ENCODE data around the gene ARPP21.

ARPP21 gene

DNA sequence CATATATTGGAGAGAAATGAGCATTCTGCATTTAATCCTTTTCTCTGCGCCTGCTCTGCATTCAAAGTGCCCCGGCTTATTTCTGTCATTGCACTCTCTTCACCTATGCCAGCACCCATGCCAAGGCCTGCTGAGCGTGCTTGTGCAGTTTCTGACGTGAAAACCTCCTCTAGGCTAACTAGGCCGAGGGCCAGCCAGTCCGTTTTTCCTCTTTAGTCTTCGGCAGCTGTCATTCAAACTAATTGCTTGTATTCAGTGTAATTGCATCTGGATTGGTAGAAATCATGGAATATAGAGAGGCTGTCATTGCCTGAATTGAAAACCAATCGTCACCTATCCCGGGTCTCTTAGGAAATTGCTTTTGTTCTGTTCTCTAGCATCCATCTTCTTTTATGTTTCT lies 94.0 kb downstream of the ARPP21 start:
- no peak overlapping the region for H3K27ac ChIP-seq (ENCODE audit: low read depth, low read length)
- H3K9me2 ChIP-seq (replicated peaks; ENCODE audit: control insufficient read depth, low read length), result no peaks in the 10 kb centered on the region
- no peaks in the 10 kb centered on the region for H3K79me2 ChIP-seq (ENCODE audit: control insufficient read depth, low read length)
- no peaks in the 10 kb centered on the region for H3K4me1 ChIP-seq (ENCODE audit: control insufficient read depth, low read length)
- no peaks in the 10 kb centered on the region for H3K9me3 ChIP-seq (ENCODE audit: control insufficient read depth, insufficient read depth, low read length)
- no peaks in the 10 kb centered on the region for H3K36me3 ChIP-seq (ENCODE audit: control insufficient read depth, low read length)
- no peaks in the 10 kb centered on the region for H4K20me1 ChIP-seq (ENCODE audit: control insufficient read depth, insufficient read depth, low read depth, low read length)
- TF ChIP-seq, protein P1, sequence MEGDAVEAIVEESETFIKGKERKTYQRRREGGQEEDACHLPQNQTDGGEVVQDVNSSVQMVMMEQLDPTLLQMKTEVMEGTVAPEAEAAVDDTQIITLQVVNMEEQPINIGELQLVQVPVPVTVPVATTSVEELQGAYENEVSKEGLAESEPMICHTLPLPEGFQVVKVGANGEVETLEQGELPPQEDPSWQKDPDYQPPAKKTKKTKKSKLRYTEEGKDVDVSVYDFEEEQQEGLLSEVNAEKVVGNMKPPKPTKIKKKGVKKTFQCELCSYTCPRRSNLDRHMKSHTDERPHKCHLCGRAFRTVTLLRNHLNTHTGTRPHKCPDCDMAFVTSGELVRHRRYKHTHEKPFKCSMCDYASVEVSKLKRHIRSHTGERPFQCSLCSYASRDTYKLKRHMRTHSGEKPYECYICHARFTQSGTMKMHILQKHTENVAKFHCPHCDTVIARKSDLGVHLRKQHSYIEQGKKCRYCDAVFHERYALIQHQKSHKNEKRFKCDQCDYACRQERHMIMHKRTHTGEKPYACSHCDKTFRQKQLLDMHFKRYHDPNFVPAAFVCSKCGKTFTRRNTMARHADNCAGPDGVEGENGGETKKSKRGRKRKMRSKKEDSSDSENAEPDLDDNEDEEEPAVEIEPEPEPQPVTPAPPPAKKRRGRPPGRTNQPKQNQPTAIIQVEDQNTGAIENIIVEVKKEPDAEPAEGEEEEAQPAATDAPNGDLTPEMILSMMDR (IDR thresholded peaks at IDR 0.05; ENCODE audit: low read depth, low read length, poor library complexity, severe bottlenecking), result no peak
- no peak for TF ChIP-seq EZH2phosphoT487 (IDR thresholded peaks at IDR 0.05; ENCODE audit: borderline replicate concordance, low read length)
- H3K27me3 ChIP-seq (ENCODE audit: control insufficient read depth, low read length), result no peaks in the 10 kb centered on the region
- no peak overlapping the region for H3K4me3 ChIP-seq (ENCODE audit: low read length)
- H3K4me2 ChIP-seq (ENCODE audit: low read length), result no peak overlapping the region
- no peaks in the 10 kb centered on the region for H3F3A ChIP-seq (ENCODE audit: control insufficient read depth, insufficient read depth)

DNA sequence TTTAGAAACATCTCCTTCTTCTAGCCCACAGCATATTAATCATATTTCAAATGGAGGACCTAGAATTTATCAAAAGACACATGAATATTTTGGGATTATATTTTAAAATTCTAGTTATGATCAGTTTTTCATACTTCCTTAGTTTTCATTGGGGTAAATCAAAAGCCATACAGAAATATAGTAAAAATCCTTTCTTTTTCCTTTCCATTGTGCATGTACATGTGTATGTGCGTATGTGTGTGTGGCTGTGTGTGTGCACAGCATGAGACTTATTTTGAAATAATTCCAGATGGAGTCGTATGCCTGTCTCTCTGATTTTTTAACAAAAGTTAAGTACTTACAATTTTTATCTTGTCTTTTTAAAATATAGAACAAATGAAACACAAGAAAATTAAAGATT lies 94.5 kb downstream of the ARPP21 start:
- Histone ChIP-seq H3K4me1 (ENCODE audit: control insufficient read depth, low read length) (no peaks in the 10 kb centered on the region), H3K4me2 (ENCODE audit: low read length) (no peak overlapping the region), H3K9me3 (ENCODE audit: control insufficient read depth, insufficient read depth, low read length) (no peaks in the 10 kb centered on the region), H3F3A (ENCODE audit: control insufficient read depth, insufficient read depth) (no peaks in the 10 kb centered on the region), H4K20me1 (ENCODE audit: control insufficient read depth, insufficient read depth, low read depth, low read length) (no peaks in the 10 kb centered on the region), H3K9me2 (replicated peaks; ENCODE audit: control insufficient read depth, low read length) (no peaks in the 10 kb centered on the region), H3K4me3 (ENCODE audit: low read length) (no peak overlapping the region), H3K27ac (ENCODE audit: low read depth, low read length) (no peak overlapping the region), H3K36me3 (ENCODE audit: control insufficient read depth, low read length) (no peaks in the 10 kb centered on the region), H3K79me2 (ENCODE audit: control insufficient read depth, low read length) (no peaks in the 10 kb centered on the region), H3K27me3 (ENCODE audit: control insufficient read depth, low read length) (no peaks in the 10 kb centered on the region)
- TF ChIP-seq, protein P1 (IDR thresholded peaks at IDR 0.05; ENCODE audit: low read depth, low read length, poor library complexity, severe bottlenecking), result no peak
- TF ChIP-seq EZH2phosphoT487 (IDR thresholded peaks at IDR 0.05; ENCODE audit: borderline replicate concordance, low read length), result no peak

DNA sequence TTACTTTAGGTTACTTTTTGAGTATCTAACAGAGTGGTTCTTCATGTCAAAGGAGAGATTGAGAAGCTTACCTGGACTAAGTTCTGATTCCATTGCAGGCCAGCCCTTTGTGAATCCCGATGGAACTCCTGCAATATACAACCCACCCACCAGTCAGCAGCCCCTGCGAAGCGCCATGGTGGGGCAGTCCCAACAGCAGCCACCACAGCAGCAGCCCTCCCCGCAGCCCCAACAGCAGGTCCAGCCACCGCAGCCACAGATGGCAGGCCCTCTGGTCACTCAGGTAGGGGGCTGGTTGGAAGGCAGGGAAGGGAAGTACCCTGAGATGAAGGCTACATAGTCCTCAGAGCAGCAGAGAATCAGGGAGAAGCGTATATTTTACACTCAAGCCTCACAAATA lies 97.8 kb downstream of the ARPP21 start:
- Histone ChIP-seq H3K36me3 (ENCODE audit: control insufficient read depth, low read length) (no peaks in the 10 kb centered on the region), H3K9me3 (ENCODE audit: control insufficient read depth, insufficient read depth, low read length) (no peaks in the 10 kb centered on the region), H3F3A (ENCODE audit: control insufficient read depth, insufficient read depth) (no peaks in the 10 kb centered on the region), H3K4me3 (ENCODE audit: low read length) (no peak overlapping the region), H3K9me2 (replicated peaks; ENCODE audit: control insufficient read depth, low read length) (no peaks in the 10 kb centered on the region), H3K27me3 (ENCODE audit: control insufficient read depth, low read length) (no peaks in the 10 kb centered on the region), H3K4me1 (ENCODE audit: control insufficient read depth, low read length) (no peaks in the 10 kb centered on the region), H3K27ac (ENCODE audit: low read depth, low read length) (no peak overlapping the region), H3K4me2 (ENCODE audit: low read length) (no peak overlapping the region), H3K79me2 (ENCODE audit: control insufficient read depth, low read length) (no peaks in the 10 kb centered on the region), H4K20me1 (ENCODE audit: control insufficient read depth, insufficient read depth, low read depth, low read length) (no peaks in the 10 kb centered on the region)
- TF ChIP-seq, protein P1 (IDR thresholded peaks at IDR 0.05; ENCODE audit: low read depth, low read length, poor library complexity, severe bottlenecking), result no peak
- TF ChIP-seq EZH2phosphoT487 (IDR thresholded peaks at IDR 0.05; ENCODE audit: borderline replicate concordance, low read length), result no peak

DNA sequence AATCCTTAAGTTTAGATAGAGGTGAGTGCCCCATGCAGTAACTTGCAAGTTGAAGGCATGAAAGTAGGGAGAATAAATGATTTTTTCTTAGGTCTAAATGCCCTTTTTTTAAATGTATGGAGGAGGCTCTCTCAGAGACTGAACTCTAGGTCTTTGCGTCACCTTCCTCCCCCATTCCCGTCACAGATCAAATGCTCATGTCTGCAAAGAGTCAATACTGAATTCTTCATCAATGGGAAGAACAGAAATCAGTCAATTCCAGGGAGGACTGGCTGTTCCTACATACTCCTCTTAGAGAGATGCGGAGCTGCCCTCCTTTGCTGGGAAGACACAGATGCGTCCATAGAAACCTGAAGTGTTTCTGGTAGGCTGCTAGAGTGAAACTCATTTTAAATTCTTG lies 98.2 kb downstream of the ARPP21 start:
- H3K4me2 ChIP-seq (ENCODE audit: low read length), result no peak overlapping the region
- no peak overlapping the region for H3K27ac ChIP-seq (ENCODE audit: low read depth, low read length)
- no peak overlapping the region for H3K4me3 ChIP-seq (ENCODE audit: low read length)
- H3K4me1 ChIP-seq (ENCODE audit: control insufficient read depth, low read length), result no peaks in the 10 kb centered on the region
- TF ChIP-seq, protein P1 (IDR thresholded peaks at IDR 0.05; ENCODE audit: low read depth, low read length, poor library complexity, severe bottlenecking), result no peak
- no peak for TF ChIP-seq EZH2phosphoT487 (IDR thresholded peaks at IDR 0.05; ENCODE audit: borderline replicate concordance, low read length)
- H3F3A ChIP-seq (ENCODE audit: control insufficient read depth, insufficient read depth), result no peaks in the 10 kb centered on the region
- no peaks in the 10 kb centered on the region for H3K27me3 ChIP-seq (ENCODE audit: control insufficient read depth, low read length)
- H4K20me1 ChIP-seq (ENCODE audit: control insufficient read depth, insufficient read depth, low read depth, low read length), result no peaks in the 10 kb centered on the region
- no peaks in the 10 kb centered on the region for H3K9me2 ChIP-seq (replicated peaks; ENCODE audit: control insufficient read depth, low read length)
- H3K36me3 ChIP-seq (ENCODE audit: control insufficient read depth, low read length), result no peaks in the 10 kb centered on the region
- H3K79me2 ChIP-seq (ENCODE audit: control insufficient read depth, low read length), result no peaks in the 10 kb centered on the region
- H3K9me3 ChIP-seq (ENCODE audit: control insufficient read depth, insufficient read depth, low read length), result no peaks in the 10 kb centered on the region

Data from DOHH2 (cell line).